GM21360 (cell line): ENCODE results near the gene MYL12B.
"Not testable (repeated sequence)": the region's sequence is repeated elsewhere in the genome, so short reads cannot be mapped to it uniquely, and the experiment has no call there.

ENCODE experiments used
- ATAC-seq: cut with Tn5 transposase; IDR thresholded peaks from one replicate; pipeline ENCODE4 v1.9.1; 2021; ENCODE audit warnings: mild to moderate bottlenecking, moderate library complexity; ENCODE audit not compliant: unreplicated experiment

The MYL12B gene

GRCh38 chr18:3294435-3295080 lies 32.6 kb downstream of the MYL12B start:
- no peak for ATAC-seq

GRCh38 chr18:3297025-3297984 lies 35.4 kb downstream of the MYL12B start:
- peak; percentile 99 for ATAC-seq

- no peak for ATAC-seq
Measured at GRCh38 chr18:3304832-3305231, 42.9 kb downstream of the MYL12B start.

GRCh38 chr18:3305354-3305762 lies 43.4 kb downstream of the MYL12B start:
- ATAC-seq, result no peak

- no peak for ATAC-seq
Measured at GRCh38 chr18:3305933-3306332, 44.0 kb downstream of the MYL12B start.

- no peak for ATAC-seq
Measured at GRCh38 chr18:3306391-3306790, 44.5 kb downstream of the MYL12B start.

GRCh38 chr18:3313685-3314084 lies 51.8 kb downstream of the MYL12B start:
- no peak for ATAC-seq

- not testable (repeated sequence) for ATAC-seq
Measured at GRCh38 chr18:3315344-3315743, 53.4 kb downstream of the MYL12B start.

GRCh38 chr18:3319399-3319798 lies 57.5 kb downstream of the MYL12B start:
- no peak for ATAC-seq

- no peak for ATAC-seq
Measured at GRCh38 chr18:3319894-3320454, 58.0 kb downstream of the MYL12B start.

GRCh38 chr18:3321133-3321812 lies 59.3 kb downstream of the MYL12B start:
- ATAC-seq, result no peak

- ATAC-seq, result peak; percentile 58
Measured at GRCh38 chr18:3323900-3324299, 62.0 kb downstream of the MYL12B start.
